GM21381 (cell line): ENCODE results near the gene NOD2.

Experiments
- ATAC-seq: cut with Tn5 transposase; IDR thresholded peaks from one replicate; pipeline ENCODE4 v1.9.1; 2021; ENCODE audit warnings: mild to moderate bottlenecking, moderate library complexity; ENCODE audit not compliant: unreplicated experiment

NOD2 gene

DNA sequence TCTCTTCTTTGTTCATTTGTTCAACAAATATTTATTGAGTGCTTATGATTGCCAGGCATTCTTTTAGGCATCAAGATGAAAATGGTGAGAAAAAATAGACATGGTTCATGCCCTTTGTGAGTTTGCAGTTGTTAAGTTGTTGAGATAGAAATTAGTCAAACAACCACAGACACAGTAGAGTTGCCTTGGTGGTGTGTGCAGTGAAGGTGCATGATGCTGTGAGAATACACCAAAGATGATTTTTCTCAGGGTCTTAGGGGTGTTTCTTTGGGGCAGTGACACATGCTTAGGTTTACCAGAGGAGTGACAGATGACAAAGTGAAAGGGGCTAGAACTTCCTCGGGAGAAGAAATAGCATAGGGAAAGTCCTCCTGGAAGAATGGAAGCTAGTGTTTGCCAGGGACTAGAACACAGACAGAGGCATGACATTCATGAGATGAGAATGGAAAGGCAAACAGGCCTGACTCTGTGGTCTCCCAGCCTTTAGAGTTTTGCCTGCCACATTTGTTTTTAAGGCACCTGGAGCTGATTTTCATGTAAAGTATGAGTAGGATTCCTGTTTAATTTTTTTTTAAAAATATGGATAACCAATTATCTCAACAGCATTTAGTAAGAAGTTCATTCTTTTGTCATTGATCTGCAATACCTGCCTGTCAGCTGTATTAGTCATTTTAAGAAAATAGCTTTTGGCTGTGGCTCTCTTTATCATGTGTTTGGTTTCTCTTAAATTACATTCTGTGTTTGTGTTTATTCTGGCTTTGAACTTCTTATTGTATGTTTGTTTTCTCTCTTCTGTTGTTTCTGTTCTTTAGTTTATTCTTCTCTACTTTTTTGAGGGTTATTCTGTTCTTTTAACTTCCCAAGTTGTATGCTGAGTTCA lies 85.1 kb downstream of the NOD2 start:
- ATAC-seq, result no peak

DNA sequence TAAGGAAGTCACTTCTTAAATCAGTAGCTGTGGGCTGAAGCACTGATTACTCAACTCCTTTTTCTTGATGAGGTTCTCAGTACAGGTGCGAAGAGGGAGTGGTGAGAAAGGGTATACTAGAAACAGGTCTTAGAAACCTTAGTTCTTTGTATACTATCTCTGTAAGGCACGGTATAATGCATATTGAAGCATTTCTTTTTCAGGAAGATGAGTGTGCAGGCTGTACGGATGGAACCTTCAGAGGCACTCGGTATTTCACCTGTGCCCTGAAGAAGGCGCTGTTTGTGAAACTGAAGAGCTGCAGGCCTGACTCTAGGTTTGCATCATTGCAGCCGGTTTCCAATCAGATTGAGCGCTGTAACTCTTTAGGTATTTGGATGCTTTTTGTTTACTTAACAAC lies 87.6 kb downstream of the NOD2 start:
- ATAC-seq, result no peak

DNA sequence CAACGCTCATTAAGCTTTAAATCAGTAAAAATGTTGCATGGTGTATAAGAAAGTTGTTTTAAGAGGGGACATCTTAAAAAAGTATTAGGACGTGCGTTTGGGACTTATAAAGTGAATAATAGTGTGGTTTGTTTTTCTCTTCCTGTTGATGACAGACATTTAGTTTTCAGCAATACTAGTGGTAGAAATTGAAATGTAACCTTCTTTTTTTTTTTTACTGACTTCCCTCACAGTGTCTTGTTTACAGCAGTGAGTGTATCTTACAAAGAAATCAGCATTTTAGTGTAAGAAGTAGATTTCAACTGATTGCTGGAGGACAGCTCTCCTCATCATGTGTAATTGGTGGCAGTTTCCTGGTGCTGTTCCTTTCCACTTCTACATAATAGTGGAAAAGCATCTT lies 88.1 kb downstream of the NOD2 start:
- no peak for ATAC-seq
